Glomerular visceral epithelial cell (primary cell): ENCODE measurements around the gene KCP.

Source experiments
- DNase-seq: peaks from one replicate; pipeline ENCODE4 v3.0.0-alpha.2; 2016; ENCODE audit errors: extremely low spot score

The KCP gene

DNA sequence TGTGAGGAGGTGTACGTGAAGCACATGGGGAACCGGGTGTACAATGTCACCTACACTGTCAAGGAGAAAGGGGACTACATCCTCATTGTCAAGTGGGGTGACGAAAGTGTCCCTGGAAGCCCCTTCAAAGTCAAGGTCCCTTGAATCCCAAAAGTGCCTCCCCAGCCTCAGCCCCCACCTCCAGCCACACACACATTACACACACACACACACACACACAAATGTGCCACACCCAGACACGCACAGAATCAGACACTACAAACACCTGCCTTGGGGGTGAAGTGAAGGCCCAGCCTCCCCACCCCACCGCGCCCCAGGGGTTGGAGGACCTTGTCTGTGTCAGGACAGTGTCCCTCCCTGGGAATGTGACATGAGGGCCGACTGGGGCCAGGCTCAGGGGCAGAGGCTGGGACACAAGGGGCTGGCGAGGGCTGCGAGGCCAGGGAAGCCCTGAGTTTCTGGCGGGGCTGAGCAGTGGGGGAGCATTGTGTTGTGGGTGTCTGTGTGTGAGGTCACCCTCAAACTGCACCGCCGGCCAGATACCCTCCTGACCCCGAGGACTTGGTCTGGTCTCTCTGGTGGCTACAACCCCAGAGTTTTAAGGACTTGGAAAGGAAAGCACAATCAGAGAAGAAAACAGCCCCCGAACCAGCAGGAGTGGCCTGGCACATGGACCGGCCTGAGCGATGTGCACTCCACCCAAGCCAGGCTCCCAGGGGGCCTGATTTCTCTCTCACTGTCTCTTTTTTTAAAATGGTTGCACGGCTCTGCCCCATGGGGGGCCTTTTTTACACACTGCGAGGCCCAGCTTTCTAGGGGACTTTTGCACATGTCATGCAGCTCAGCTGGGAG, 51.9 kb downstream of the KCP start:
- DNase-seq = no peak

DNA sequence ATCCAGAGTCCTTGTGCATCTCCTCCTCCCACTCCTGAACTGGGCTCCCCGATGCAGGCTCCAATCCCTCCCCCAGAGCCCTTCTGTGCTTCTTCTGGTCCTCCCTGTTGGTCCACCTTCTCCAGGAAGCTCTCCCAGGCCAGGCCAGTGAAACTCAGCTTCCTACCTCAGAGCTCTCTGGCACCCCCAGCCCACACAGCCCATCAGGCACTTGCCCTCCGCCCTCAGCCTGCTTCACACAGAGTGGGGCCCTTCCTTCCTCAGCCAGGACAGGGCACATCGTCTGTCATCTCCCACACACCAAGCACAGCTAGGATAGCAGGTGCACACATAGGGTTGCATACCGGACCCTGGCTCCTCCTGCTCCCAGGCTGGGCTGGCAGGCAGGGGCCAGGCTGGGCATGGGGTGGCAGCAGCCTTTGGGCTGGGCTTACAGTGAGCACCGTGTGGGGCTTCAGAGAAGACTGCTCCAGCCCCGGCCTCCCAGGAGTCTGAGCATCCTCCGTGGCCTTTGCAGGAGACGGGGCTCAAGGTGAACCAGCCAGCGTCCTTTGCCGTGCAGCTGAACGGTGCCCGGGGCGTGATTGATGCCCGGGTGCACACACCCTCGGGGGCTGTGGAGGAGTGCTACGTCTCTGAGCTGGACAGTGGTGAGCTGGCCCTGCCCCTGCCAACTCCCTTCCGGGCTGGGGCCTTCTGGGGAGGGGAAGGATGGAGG, 54.3 kb downstream of the KCP start:
- no peak for DNase-seq

DNA sequence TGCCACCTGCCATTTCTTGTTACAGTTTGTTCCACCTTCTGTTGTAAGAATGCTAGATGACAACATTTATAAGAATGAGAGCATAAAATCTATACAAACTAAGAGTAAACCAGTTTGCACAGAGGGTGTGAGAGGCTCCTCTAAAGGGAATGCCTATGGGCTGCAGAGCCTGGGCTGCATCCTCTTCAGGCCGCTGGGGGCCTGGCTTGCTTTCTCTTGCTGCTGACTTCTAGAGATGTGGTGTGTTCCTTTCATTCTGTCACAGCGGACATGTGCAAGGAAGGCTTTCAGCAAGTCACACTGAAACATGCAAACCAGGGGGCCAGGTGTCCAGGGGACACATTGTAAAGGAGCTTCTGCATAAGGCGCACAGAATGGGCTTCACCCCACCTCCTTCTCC, 55.0 kb downstream of the KCP start:
- no peak for DNase-seq

DNA sequence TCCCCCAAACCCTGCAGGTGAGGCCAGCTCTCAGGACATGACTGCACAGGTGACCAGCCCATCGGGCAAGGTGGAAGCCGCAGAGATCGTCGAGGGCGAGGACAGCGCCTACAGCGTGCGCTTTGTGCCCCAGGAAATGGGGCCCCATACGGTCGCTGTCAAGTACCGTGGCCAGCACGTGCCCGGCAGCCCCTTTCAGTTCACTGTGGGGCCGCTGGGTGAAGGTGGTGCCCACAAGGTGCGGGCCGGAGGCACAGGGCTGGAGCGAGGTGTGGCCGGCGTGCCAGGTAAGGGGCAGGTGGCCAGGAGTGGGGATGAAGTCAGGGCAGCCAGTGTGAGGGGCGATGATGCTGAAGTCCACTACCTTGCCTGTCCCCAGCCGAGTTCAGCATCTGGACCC, 56.1 kb downstream of the KCP start:
- DNase-seq = no peak

DNA sequence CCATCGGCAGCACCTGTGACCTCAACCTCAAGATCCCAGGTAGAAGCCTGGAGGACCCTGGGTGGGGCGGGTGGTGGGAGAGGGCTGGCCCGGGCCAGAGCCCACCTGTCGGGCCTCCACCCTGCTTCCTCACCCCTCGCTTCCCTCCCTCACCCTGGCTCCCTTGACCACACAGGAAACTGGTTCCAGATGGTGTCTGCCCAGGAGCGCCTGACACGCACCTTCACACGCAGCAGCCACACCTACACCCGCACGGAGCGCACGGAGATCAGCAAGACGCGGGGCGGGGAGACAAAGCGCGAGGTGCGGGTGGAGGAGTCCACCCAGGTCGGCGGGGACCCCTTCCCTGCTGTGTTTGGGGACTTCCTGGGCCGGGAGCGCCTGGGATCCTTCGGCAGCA, 56.7 kb downstream of the KCP start:
- DNase-seq = no peak

DNA sequence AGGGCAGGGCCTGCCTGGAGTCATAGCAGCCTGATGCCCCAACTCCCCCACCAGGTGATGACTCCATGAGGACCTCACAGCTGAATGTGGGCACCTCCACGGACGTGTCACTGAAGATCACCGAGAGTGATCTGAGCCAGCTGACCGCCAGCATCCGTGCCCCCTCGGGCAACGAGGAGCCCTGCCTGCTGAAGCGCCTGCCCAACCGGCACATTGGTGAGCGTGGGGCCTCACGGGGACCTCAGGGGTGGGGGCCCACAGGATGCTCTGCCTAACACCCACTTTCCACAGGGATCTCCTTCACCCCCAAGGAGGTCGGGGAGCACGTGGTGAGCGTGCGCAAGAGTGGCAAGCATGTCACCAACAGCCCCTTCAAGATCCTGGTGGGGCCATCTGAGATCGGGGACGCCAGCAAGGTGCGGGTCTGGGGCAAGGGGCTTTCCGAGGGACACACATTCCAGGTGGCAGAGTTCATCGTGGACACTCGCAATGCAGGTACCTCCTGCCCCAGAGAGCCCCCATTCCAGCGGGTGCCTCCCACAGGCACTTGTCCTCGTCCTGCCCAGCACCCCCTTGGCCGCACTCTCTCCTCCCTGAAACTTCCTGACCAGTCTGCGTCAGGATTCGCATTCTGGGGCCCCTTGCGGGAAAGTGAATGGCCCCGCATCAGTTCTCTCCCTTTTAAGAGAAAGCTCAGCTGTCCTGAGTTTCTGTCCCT, 57.8 kb downstream of the KCP start:
- no peak for DNase-seq

DNA sequence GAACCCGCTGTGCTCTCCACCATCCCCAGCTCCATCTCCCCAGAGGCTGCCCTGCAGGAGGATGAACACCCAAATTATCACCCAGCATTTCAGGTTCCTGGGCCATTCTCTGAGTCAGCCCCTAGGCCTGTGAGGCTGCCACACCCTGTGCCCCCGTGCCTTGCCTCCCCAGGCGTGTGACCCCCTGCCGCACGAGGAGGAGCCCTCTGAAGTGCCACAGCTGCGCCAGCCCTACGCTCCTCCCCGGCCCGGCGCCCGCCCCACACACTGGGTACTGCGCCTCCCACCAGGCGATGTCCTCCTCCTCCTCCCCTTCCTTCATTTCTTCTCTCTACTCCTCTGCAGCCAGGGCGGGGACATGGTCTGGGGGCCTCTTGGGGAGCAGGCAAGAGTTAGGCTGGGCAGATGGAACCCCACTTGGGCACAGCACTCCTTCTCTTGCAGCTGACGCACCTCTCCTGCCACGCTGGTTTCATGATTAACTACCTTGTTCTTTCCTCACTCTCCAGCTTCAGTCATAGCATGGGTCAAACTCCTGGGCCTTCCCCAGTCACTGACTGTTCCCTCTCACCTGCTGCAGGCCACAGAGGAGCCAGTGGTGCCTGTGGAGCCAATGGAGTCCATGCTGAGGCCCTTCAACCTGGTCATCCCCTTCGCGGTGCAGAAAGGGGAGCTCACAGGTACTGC, 60.6 kb downstream of the KCP start:
- DNase-seq = no peak

DNA sequence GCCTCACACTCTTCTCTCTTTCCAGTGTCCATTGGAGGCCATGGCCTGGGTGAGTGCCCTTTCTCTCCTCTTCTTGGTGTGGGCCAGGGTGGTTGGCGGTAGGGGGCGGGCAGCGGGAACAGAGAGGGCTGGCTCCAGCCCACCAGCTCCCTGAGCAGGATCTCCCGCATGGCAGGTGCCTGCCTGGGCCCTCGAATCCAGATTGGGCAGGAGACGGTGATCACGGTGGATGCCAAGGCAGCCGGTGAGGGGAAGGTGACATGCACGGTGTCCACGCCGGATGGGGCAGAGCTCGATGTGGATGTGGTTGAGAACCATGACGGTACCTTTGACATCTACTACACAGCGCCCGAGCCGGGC, 61.4 kb downstream of the KCP start:
- DNase-seq = no peak

DNA sequence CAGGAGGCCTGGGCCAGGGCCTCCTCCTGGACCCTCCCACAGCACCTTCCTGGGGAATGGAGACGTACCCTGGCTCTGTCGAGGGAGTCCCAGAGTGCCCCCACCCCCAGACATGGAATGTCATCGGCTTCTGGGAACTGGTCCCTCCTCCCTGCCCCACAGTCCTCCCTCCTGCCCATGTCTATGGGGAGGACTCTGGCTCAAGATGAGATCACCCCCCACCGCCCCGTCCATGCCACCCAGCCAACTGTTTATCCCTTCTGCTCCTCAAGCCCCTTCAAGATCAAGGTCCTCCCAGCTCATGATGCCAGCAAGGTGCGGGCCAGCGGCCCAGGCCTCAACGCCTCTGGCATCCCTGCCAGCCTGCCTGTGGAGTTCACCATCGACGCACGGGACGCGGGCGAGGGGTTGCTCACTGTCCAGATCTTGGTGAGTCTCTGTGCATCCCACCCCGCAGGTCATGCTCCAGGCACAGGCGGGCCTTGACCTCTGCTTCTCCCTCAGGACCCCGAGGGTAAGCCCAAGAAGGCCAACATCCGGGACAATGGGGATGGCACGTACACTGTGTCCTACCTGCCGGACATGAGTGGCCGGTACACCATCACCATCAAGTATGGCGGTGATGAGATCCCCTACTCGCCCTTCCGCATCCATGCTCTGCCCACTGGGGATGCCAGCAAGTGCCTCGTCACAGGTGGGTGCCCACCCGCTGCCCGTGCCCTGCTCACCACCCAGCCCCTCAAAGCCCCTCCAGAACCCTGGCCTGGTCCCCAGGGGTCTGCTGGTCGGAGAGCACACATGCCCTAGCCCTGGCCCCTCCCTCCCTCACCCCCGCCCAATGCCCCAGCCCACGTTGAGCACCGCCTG, 62.0 kb downstream of the KCP start:
- no peak for DNase-seq

DNA sequence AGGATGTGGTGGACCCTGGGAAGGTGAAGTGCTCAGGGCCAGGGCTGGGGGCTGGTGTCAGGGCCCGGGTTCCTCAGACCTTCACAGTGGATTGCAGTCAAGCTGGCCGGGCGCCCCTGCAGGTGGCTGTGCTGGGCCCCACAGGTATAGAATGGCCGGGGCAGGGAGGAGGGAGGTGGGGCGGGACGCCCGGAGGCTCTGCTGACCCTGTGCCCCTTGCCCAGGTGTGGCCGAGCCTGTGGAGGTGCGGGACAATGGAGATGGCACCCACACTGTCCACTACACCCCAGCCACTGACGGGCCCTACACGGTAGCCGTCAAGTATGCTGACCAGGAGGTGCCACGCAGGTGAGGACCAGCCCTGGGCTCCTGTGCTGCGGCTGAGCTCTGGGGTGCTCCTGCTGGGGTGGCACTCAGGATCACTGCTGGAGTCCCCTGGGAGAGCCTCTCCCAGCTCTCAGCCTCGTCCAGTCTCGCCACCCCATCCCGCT, 62.7 kb downstream of the KCP start:
- DNase-seq = no peak

DNA sequence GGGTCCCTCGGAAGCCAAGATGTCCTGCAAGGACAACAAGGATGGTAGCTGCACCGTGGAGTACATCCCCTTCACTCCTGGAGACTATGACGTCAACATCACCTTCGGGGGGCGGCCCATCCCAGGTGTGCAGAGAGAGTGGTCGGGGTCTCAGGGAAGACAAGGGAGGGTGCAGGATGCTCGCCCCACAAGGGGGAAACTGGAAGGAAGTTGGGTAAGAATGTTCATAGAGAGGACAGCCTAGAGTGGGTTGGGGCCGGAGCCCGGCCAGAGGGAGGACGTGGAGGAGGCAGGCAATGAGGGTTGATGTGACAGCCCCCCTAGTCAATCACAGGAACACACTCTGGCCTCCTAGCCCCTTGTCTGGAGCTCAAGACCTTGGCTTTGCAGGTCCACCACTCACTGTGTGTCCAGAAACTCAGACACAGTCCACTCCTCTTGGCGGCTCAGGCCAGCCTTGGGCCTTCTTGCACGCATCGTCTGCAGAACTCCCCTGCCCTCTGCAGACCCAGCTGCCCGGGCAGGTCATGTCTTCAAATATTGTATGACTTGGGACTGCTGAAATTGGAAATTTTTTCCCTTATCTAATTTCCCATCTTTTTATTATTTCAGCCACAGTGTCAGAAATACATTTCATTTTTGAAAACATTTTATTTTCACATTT, 63.6 kb downstream of the KCP start:
- DNase-seq = no peak

DNA sequence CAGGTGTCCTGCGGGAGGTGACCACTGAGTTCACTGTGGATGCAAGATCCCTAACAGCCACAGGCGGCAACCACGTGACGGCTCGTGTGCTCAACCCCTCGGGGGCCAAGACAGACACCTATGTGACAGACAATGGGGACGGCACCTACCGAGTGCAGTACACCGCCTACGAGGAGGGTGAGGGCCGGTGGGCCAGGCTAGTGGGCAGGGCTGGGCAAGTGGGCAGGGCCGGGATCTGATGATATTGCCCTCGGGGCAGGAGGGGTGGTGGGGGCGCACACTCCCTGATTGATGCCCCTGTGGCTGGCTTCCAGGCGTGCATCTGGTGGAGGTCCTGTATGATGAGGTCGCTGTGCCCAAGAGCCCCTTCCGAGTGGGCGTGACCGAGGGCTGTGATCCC, 64.5 kb downstream of the KCP start:
- DNase-seq = no peak

DNA sequence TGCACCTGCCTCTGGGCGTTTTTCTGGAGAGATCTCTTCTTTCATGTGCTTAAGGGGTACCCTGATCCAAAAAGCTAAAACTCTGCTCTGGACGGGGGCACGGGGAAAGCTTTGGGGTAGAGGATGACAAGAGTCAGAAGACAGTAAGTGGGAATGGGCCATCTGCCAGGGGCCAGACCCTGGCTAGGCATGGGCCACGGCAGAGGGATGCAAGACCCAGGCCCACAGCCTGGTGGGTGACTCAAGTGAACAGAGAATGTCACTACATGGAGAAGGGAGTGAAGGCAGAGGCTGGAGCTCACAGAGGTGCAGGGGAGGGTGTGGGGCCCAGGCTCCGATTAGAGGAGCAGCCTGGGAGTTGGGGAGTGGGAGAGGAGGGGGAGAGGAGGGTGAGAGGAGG, 65.0 kb downstream of the KCP start:
- DNase-seq = no peak

DNA sequence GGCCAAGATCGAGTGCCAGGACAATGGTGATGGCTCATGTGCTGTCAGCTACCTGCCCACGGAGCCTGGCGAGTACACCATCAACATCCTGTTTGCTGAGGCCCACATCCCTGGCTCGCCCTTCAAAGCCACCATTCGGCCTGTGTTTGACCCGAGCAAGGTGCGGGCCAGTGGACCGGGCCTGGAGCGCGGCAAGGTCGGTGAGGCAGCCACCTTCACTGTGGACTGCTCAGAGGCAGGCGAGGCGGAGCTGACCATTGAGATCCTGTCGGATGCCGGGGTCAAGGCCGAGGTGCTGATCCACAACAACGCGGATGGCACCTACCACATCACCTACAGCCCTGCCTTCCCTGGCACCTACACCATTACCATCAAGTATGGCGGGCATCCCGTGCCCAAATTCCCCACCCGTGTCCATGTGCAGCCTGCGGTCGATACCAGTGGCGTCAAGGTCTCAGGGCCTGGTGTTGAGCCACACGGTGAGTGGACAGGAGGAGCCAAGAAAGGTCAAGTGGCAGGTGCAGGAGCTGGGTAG, 65.7 kb downstream of the KCP start:
- DNase-seq = no peak

DNA sequence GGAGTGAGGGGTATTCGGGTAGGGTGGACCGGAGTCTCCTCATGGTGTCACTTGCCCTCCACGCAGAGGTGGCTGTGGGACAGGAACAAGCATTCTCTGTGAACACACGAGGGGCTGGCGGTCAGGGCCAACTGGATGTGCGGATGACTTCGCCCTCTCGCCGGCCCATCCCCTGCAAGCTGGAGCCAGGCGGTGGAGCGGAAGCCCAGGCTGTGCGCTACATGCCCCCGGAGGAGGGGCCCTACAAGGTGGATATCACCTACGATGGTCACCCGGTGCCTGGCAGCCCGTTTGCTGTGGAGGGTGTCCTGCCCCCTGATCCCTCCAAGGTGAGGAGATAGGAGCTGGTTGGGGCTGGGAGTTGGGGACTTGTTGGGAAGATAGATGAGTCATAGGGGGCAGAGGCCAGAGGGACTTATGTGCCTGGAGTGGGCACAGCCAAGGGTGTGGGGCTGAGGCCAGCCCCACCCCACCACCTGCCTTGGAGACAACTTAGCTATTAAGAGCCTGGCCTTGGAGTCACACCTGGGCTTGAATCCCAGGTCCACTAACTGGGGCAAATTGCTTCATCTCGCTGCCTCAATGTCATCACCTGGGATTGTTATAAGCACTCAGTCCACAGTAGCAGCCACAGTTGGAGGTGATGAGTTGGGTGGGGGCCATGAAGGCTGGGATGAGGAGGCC, 66.4 kb downstream of the KCP start:
- no peak for DNase-seq

DNA sequence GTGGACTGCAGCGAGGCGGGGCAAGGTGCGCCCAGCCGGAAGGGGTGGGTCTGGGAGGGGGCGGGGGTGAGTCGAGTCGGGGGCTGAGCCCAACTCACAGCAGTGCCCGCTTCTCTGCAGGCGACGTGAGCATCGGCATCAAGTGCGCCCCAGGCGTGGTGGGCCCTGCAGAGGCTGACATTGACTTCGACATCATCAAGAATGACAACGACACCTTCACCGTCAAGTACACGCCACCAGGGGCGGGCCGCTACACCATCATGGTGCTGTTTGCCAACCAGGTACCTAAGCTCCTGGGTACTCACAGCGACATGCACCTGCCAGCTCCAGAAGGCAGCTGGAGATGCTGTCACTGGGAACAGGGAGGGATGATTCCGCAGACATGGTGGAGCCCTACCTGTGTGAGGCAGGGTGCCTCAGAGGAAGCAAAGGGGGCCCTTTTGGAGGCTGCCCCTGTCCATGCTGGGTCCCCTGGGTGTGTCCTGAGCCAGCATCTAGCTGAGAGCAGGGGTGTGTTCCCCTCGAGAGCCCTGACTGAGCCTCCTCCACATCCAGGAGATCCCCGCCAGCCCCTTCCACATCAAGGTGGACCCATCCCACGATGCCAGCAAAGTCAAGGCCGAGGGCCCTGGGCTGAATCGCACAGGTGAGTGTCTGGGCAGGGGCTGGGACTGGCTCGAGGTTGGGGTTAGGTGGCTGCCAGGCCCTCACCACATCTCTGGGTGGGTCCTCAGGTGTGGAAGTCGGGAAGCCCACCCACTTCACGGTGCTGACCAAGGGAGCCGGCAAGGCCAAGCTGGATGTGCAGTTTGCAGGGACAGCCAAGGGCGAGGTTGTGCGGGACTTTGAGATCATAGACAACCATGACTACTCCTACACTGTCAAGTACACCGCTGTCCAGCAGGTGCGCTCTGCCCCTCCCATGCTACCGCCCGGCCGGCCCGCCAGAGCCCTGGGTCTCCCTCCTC, 67.6 kb downstream of the KCP start:
- DNase-seq = no peak

DNA sequence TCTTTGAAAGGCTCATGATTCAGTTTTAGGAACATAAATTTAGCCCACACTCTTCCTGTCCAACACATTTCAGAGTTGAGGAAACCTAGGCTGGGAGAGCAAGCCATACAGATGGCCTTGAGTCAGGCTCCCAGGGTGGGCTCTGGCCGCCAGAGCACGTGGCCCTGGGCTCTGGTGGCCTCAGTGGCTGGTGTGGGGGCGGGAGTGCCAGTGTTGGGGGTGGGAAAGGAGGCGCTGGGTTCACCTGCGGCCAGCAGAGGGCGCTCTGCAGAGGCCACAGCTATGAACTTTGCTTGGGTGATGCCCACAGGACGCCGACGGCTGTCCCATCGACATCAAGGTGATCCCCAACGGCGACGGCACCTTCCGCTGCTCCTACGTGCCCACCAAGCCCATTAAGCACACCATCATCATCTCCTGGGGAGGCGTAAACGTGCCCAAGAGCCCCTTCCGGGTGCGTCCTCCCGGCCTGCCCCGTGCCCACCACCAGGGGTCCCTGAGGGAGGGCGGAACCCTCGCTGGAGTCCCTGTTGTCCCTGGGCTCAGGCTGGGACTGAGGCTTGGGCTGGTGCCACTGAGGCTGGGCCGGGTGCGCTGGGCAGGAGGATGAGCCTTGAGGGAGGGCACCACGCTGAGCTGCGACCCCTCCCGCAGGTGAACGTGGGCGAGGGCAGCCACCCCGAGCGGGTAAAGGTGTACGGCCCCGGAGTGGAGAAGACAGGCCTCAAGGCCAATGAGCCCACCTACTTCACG, 68.4 kb downstream of the KCP start:
- DNase-seq = peak; percentile 30
